ENCODE measurements around the gene STEAP3. TPM values are rescaled to one million over a fixed set of nuclear protein-coding genes. Genes with fewer than 3 reads are reported as not detected.

Gene STEAP3
- total RNA-seq, 1 experiment from 2014 or later = not detected

DNA sequence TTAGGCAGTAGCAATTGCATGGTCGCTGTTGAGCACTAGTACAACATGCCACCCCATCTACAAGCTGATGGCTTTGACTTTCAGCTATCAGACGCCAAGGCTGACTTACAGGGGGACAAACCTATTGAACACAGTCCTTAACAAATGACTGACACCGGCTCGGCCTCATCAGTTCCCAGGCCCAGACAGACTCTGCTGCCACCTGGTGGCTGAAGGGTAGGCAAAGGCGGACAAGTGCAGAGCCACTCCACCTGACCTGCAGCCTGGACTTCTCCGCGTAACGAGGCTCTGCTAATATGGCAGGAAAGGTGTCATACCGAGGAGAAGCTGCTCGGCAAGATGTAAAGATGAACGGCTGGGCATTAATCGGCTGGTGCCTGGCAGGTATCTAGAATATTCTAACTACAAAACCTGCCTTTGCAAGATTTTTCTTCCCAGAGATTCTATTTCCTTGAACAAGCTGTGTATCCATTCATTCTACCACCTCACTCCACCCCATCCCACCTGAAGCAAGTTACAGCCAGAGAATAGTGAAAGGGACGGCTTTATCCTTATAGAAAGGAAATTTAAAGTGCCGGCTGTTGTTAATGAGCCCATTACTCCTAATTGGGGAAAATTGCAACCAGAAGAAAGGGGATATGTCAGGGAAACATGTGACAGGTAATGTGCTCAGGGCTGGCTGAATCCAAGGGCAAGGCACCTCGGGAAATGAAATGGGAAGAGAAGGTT is 67.4 kb downstream of the STEAP3 start:
- peak; percentile 83 for DNase-seq

GRCh38 chr2:119291588-119292167 is 68.0 kb downstream of the STEAP3 start:
- Histone ChIP-seq H3K79me2 (ENCODE audit: low read length) (no peaks in the 10 kb centered on the region), H2AFZ (ENCODE audit: low read length) (no peak overlapping the region), H3K4me2 (ENCODE audit: low read depth, low read length, poor library complexity, severe bottlenecking) (no peak overlapping the region), H3K36me3 (ENCODE audit: insufficient read depth, low read length) (no peaks in the 10 kb centered on the region), H3K9ac (ENCODE audit: low read length) (no peak overlapping the region), H3K4me1 (ENCODE audit: low read length) (no peaks in the 10 kb centered on the region), H3K9me2 (replicated peaks; ENCODE audit: insufficient read depth, low read length) (no peaks in the 10 kb centered on the region), H3K27me3 (ENCODE audit: low read length) (no peaks in the 10 kb centered on the region), H4K20me1 (ENCODE audit: insufficient read depth, low read depth, low read length) (no peaks in the 10 kb centered on the region), H3K4me3 (ENCODE audit: low read length) (no peak overlapping the region), H3K27ac (ENCODE audit: low read length) (no peak overlapping the region), H3K9me3 (ENCODE audit: low read length) (no peaks in the 10 kb centered on the region)
- no peak for DNase-seq

More for the DNA sequence above, 67.4 kb downstream of the STEAP3 start:
- H3K36me3 ChIP-seq (ENCODE audit: insufficient read depth, low read length) = no peaks in the 10 kb centered on the region
- H3K9me2 ChIP-seq (replicated peaks; ENCODE audit: insufficient read depth, low read length) = no peaks in the 10 kb centered on the region
- H3K9ac ChIP-seq (ENCODE audit: low read length) = no peak overlapping the region
- H3K27ac ChIP-seq (ENCODE audit: low read length) = no peak overlapping the region
- H3K4me1 ChIP-seq (ENCODE audit: low read length) = no peaks in the 10 kb centered on the region
- H3K79me2 ChIP-seq (ENCODE audit: low read length) = no peaks in the 10 kb centered on the region
- no peak overlapping the region for H2AFZ ChIP-seq (ENCODE audit: low read length)
- H3K27me3 ChIP-seq (ENCODE audit: low read length) = no peaks in the 10 kb centered on the region
- H3K9me3 ChIP-seq (ENCODE audit: low read length) = no peaks in the 10 kb centered on the region
- H3K4me3 ChIP-seq (ENCODE audit: low read length) = no peak overlapping the region
- no peak overlapping the region for H3K4me2 ChIP-seq (ENCODE audit: low read depth, low read length, poor library complexity, severe bottlenecking)
- no peaks in the 10 kb centered on the region for H4K20me1 ChIP-seq (ENCODE audit: insufficient read depth, low read depth, low read length)

- Histone ChIP-seq H3K9me3 (ENCODE audit: low read length) (no peaks in the 10 kb centered on the region), H3K36me3 (ENCODE audit: insufficient read depth, low read length) (no peaks in the 10 kb centered on the region), H3K4me3 (ENCODE audit: low read length) (no peak overlapping the region), H3K4me1 (ENCODE audit: low read length) (no peaks in the 10 kb centered on the region), H3K9ac (ENCODE audit: low read length) (no peak overlapping the region), H3K4me2 (ENCODE audit: low read depth, low read length, poor library complexity, severe bottlenecking) (no peak overlapping the region), H4K20me1 (ENCODE audit: insufficient read depth, low read depth, low read length) (no peaks in the 10 kb centered on the region), H2AFZ (ENCODE audit: low read length) (no peak overlapping the region), H3K79me2 (ENCODE audit: low read length) (no peaks in the 10 kb centered on the region), H3K9me2 (replicated peaks; ENCODE audit: insufficient read depth, low read length) (no peaks in the 10 kb centered on the region), H3K27me3 (ENCODE audit: low read length) (no peaks in the 10 kb centered on the region), H3K27ac (ENCODE audit: low read length) (no peak overlapping the region)
- no peak for DNase-seq
Observed at GRCh38 chr2:119292226-119292625, 68.6 kb downstream of the STEAP3 start.

- Histone ChIP-seq H3K79me2 (ENCODE audit: low read length) (no peaks in the 10 kb centered on the region), H3K27me3 (ENCODE audit: low read length) (no peaks in the 10 kb centered on the region), H3K4me2 (ENCODE audit: low read depth, low read length, poor library complexity, severe bottlenecking) (no peak overlapping the region), H3K36me3 (ENCODE audit: insufficient read depth, low read length) (no peaks in the 10 kb centered on the region), H3K4me3 (ENCODE audit: low read length) (no peak overlapping the region), H4K20me1 (ENCODE audit: insufficient read depth, low read depth, low read length) (no peaks in the 10 kb centered on the region), H2AFZ (ENCODE audit: low read length) (no peak overlapping the region), H3K9me3 (ENCODE audit: low read length) (no peaks in the 10 kb centered on the region), H3K4me1 (ENCODE audit: low read length) (no peaks in the 10 kb centered on the region), H3K27ac (ENCODE audit: low read length) (no peak overlapping the region), H3K9me2 (replicated peaks; ENCODE audit: insufficient read depth, low read length) (no peaks in the 10 kb centered on the region), H3K9ac (ENCODE audit: low read length) (no peak overlapping the region)
- DNase-seq = no peak
Observed at GRCh38 chr2:119293254-119293653, 69.6 kb downstream of the STEAP3 start.

- no peaks in the 10 kb centered on the region for H3K4me1 ChIP-seq (ENCODE audit: low read length)
- H2AFZ ChIP-seq (ENCODE audit: low read length) = no peak overlapping the region
- no peak overlapping the region for H3K27ac ChIP-seq (ENCODE audit: low read length)
- no peaks in the 10 kb centered on the region for H3K27me3 ChIP-seq (ENCODE audit: low read length)
- DNase-seq = no peak
- no peaks in the 10 kb centered on the region for H3K9me2 ChIP-seq (replicated peaks; ENCODE audit: insufficient read depth, low read length)
- no peaks in the 10 kb centered on the region for H4K20me1 ChIP-seq (ENCODE audit: insufficient read depth, low read depth, low read length)
- no peak overlapping the region for H3K4me2 ChIP-seq (ENCODE audit: low read depth, low read length, poor library complexity, severe bottlenecking)
- no peaks in the 10 kb centered on the region for H3K36me3 ChIP-seq (ENCODE audit: insufficient read depth, low read length)
- H3K79me2 ChIP-seq (ENCODE audit: low read length) = no peaks in the 10 kb centered on the region
- H3K9me3 ChIP-seq (ENCODE audit: low read length) = no peaks in the 10 kb centered on the region
- no peak overlapping the region for H3K9ac ChIP-seq (ENCODE audit: low read length)
- no peak overlapping the region for H3K4me3 ChIP-seq (ENCODE audit: low read length)
Observed at GRCh38 chr2:119293900-119294299, 70.3 kb downstream of the STEAP3 start.

GRCh38 chr2:119294671-119295070 is 71.0 kb downstream of the STEAP3 start:
- H3K27ac ChIP-seq (ENCODE audit: low read length) = no peak overlapping the region
- H3K36me3 ChIP-seq (ENCODE audit: insufficient read depth, low read length) = no peaks in the 10 kb centered on the region
- H2AFZ ChIP-seq (ENCODE audit: low read length) = no peak overlapping the region
- no peaks in the 10 kb centered on the region for H3K4me1 ChIP-seq (ENCODE audit: low read length)
- H3K4me2 ChIP-seq (ENCODE audit: low read depth, low read length, poor library complexity, severe bottlenecking) = no peak overlapping the region
- H4K20me1 ChIP-seq (ENCODE audit: insufficient read depth, low read depth, low read length) = no peaks in the 10 kb centered on the region
- H3K4me3 ChIP-seq (ENCODE audit: low read length) = no peak overlapping the region
- H3K9ac ChIP-seq (ENCODE audit: low read length) = no peak overlapping the region
- no peaks in the 10 kb centered on the region for H3K9me2 ChIP-seq (replicated peaks; ENCODE audit: insufficient read depth, low read length)
- H3K9me3 ChIP-seq (ENCODE audit: low read length) = no peaks in the 10 kb centered on the region
- no peak for DNase-seq
- H3K79me2 ChIP-seq (ENCODE audit: low read length) = no peaks in the 10 kb centered on the region
- H3K27me3 ChIP-seq (ENCODE audit: low read length) = no peaks in the 10 kb centered on the region

DNA sequence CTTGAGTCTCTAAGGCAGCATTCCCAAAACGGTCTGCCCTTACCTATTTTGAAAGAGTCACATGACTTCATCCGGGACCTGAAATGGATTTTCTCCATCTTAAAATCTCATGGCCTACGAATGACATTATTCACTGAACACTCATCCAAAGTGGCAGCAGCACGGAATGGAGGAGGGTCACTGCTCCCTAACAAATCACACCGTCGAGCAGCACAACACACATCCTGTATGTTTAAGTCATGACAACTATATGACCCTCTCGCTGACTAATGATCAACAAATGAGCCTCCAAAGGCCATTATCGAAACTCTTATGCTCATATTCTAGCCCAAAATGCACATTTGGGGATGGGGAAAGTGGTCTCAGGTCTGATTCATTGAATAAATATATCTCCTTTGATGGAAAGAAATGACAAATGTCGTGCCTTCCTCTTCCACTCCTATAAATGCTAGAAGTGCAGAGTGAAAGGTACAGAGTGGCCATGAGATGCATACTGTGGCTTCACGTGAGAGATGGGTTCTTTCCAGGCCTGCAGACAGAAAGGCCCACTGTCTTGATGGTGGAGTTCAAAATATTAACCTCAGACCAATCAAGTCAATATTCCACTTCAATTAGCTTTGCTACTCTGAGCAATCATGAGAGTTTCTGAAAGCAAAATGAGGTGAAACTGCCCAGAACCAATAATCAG is 72.2 kb downstream of the STEAP3 start:
- no peak for DNase-seq

DNA sequence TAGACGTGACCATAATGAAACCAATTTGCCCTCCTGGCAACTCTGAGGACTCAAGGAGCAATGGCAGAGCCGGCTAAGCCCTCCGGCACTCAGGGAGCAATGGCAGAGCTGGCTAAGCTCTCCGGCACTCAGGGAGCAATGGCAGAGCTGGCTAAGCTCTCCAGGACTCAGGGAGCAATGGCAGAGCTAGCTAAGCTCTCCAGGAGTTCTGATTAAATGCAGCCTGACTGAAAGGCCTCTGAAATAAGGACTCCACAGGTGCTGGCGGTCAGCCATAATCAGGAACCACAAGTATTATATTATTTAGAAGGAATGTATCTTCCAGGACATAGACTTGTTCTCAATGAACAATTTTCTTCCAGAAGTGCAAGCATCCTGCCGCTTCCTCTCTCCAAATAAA is 77.8 kb downstream of the STEAP3 start:
- no peaks in the 10 kb centered on the region for H3K4me1 ChIP-seq (ENCODE audit: low read length)
- H3K27ac ChIP-seq (ENCODE audit: low read length) = no peak overlapping the region
- H3K9me2 ChIP-seq (replicated peaks; ENCODE audit: insufficient read depth, low read length) = no peaks in the 10 kb centered on the region
- no peaks in the 10 kb centered on the region for H3K9me3 ChIP-seq (ENCODE audit: low read length)
- H2AFZ ChIP-seq (ENCODE audit: low read length) = no peak overlapping the region
- no peaks in the 10 kb centered on the region for H4K20me1 ChIP-seq (ENCODE audit: insufficient read depth, low read depth, low read length)
- no peaks in the 10 kb centered on the region for H3K36me3 ChIP-seq (ENCODE audit: insufficient read depth, low read length)
- no peak for DNase-seq
- no peak overlapping the region for H3K9ac ChIP-seq (ENCODE audit: low read length)
- H3K27me3 ChIP-seq (ENCODE audit: low read length) = no peaks in the 10 kb centered on the region
- H3K79me2 ChIP-seq (ENCODE audit: low read length) = no peaks in the 10 kb centered on the region
- H3K4me2 ChIP-seq (ENCODE audit: low read depth, low read length, poor library complexity, severe bottlenecking) = no peak overlapping the region
- H3K4me3 ChIP-seq (ENCODE audit: low read length) = no peak overlapping the region

More for the DNA sequence above, 72.2 kb downstream of the STEAP3 start:
- Histone ChIP-seq H2AFZ (ENCODE audit: low read length) (no peak overlapping the region), H3K36me3 (ENCODE audit: insufficient read depth, low read length) (no peaks in the 10 kb centered on the region), H3K9me3 (ENCODE audit: low read length) (no peaks in the 10 kb centered on the region), H3K4me2 (ENCODE audit: low read depth, low read length, poor library complexity, severe bottlenecking) (no peak overlapping the region), H3K4me3 (ENCODE audit: low read length) (no peak overlapping the region), H3K9me2 (replicated peaks; ENCODE audit: insufficient read depth, low read length) (no peaks in the 10 kb centered on the region), H3K4me1 (ENCODE audit: low read length) (no peaks in the 10 kb centered on the region), H4K20me1 (ENCODE audit: insufficient read depth, low read depth, low read length) (no peaks in the 10 kb centered on the region), H3K9ac (ENCODE audit: low read length) (no peak overlapping the region), H3K27ac (ENCODE audit: low read length) (no peak overlapping the region), H3K27me3 (ENCODE audit: low read length) (no peaks in the 10 kb centered on the region), H3K79me2 (ENCODE audit: low read length) (no peaks in the 10 kb centered on the region)
